Gastroesophageal sphincter (tissue), 3 donors: Measurements from ENCODE around the gene OR2K2.

Source experiments
- CTCF ChIP-seq, 4 experiments: fragments of 200-600 bp in 2 of 4; fragments of 450-650 bp in 2 of 4; sonication (generic) in 1 of 4; IDR thresholded peaks; one replicate each; pipeline ENCODE4 v1.5.1; 2017 to 2019; ENCODE audit warnings: antibody characterized with exemption in 4 of 4, mild to moderate bottlenecking in 2 of 4, moderate library complexity in 2 of 4
- EP300 ChIP-seq: sonication (generic); formaldehyde crosslinking; IDR thresholded peaks from one replicate; pipeline ENCODE4 v1.6.1; 2017; ENCODE audit warnings: antibody characterized with exemption, mild to moderate bottlenecking
- POLR2A ChIP-seq, 2 donors: fragments of 450-650 bp; IDR thresholded peaks; one replicate each; pipeline ENCODE4 v1.6.1; 2017; ENCODE audit warnings: antibody characterized with exemption in 2 of 2, mild to moderate bottlenecking in 2 of 2, moderate library complexity in 1 of 2
- POLR2AphosphoS5 ChIP-seq: sonication (generic); formaldehyde crosslinking; IDR thresholded peaks from one replicate; pipeline ENCODE4 v1.6.1; 2017; ENCODE audit warnings: antibody characterized with exemption

- TF ChIP-seq CTCF (IDR thresholded peaks at IDR 0.05) (no peak), POLR2A (IDR thresholded peaks at IDR 0.05) (no peak), EP300 (no peak), POLR2AphosphoS5 (peak; percentile 24)
Measured at GRCh38 chr9:111282845-111283244, 47.2 kb downstream of the OR2K2 start.
